Measurements from ENCODE around the gene DOCK1.

Gene DOCK1

GRCh38 chr10:127357265-127357664 is 452.0 kb downstream of the DOCK1 start:
- no peaks in the 10 kb centered on the region for H3K36me3 ChIP-seq (ENCODE audit: insufficient read depth)
- no peak overlapping the region for H3K4me3 ChIP-seq (IDR thresholded peaks at IDR 0.05; ENCODE audit: insufficient read depth, low read depth, low read length)
- no peaks in the 10 kb centered on the region for H3K27me3 ChIP-seq (ENCODE audit: insufficient read depth, low read depth)
- H3K27ac ChIP-seq = no peak overlapping the region
- no peak for TF ChIP-seq CTCF (conservative IDR thresholded peaks at IDR 0.05; ENCODE audit: low read depth, low read length)
- H3K4me1 ChIP-seq (ENCODE audit: low read depth, poor library complexity, severe bottlenecking) = no peaks in the 10 kb centered on the region
- H3K4me2 ChIP-seq = no peak overlapping the region
- no peaks in the 10 kb centered on the region for H4K20me1 ChIP-seq (ENCODE audit: insufficient read depth)
- H3K9ac ChIP-seq = no peak overlapping the region
- no peak overlapping the region for H2AFZ ChIP-seq (ENCODE audit: low read depth)
- H3K79me2 ChIP-seq (ENCODE audit: insufficient read depth, low read depth) = no peaks in the 10 kb centered on the region

- Histone ChIP-seq H2AFZ (ENCODE audit: low read depth) (no peak overlapping the region), H3K9ac (no peak overlapping the region), H3K79me2 (ENCODE audit: insufficient read depth, low read depth) (no peaks in the 10 kb centered on the region), H3K27ac (no peak overlapping the region), H3K4me2 (no peak overlapping the region), H3K4me3 (IDR thresholded peaks at IDR 0.05; ENCODE audit: insufficient read depth, low read depth, low read length) (no peak overlapping the region), H4K20me1 (ENCODE audit: insufficient read depth) (no peaks in the 10 kb centered on the region), H3K27me3 (ENCODE audit: insufficient read depth, low read depth) (no peaks in the 10 kb centered on the region), H3K36me3 (ENCODE audit: insufficient read depth) (no peaks in the 10 kb centered on the region), H3K4me1 (ENCODE audit: low read depth, poor library complexity, severe bottlenecking) (no peaks in the 10 kb centered on the region)
- TF ChIP-seq CTCF (conservative IDR thresholded peaks at IDR 0.05; ENCODE audit: low read depth, low read length) = no peak
Measured at GRCh38 chr10:127358337-127358736, 453.1 kb downstream of the DOCK1 start.

- TF ChIP-seq CTCF (conservative IDR thresholded peaks at IDR 0.05; ENCODE audit: low read depth, low read length) = no peak
- Histone ChIP-seq H4K20me1 (ENCODE audit: insufficient read depth) (no peaks in the 10 kb centered on the region), H2AFZ (ENCODE audit: low read depth) (no peak overlapping the region), H3K4me1 (ENCODE audit: low read depth, poor library complexity, severe bottlenecking) (no peaks in the 10 kb centered on the region), H3K4me3 (IDR thresholded peaks at IDR 0.05; ENCODE audit: insufficient read depth, low read depth, low read length) (no peak overlapping the region), H3K27me3 (ENCODE audit: insufficient read depth, low read depth) (no peaks in the 10 kb centered on the region), H3K4me2 (no peak overlapping the region), H3K27ac (no peak overlapping the region), H3K9ac (no peak overlapping the region), H3K36me3 (ENCODE audit: insufficient read depth) (no peaks in the 10 kb centered on the region), H3K79me2 (ENCODE audit: insufficient read depth, low read depth) (no peaks in the 10 kb centered on the region)
Measured at GRCh38 chr10:127364034-127364433, 458.8 kb downstream of the DOCK1 start.

- Histone ChIP-seq H3K27ac (no peak overlapping the region), H3K79me2 (ENCODE audit: insufficient read depth, low read depth) (no peaks in the 10 kb centered on the region), H3K4me3 (IDR thresholded peaks at IDR 0.05; ENCODE audit: insufficient read depth, low read depth, low read length) (no peak overlapping the region), H4K20me1 (ENCODE audit: insufficient read depth) (no peaks in the 10 kb centered on the region), H3K9ac (no peak overlapping the region), H3K36me3 (ENCODE audit: insufficient read depth) (no peaks in the 10 kb centered on the region), H3K27me3 (ENCODE audit: insufficient read depth, low read depth) (no peaks in the 10 kb centered on the region), H3K4me2 (no peak overlapping the region), H3K4me1 (ENCODE audit: low read depth, poor library complexity, severe bottlenecking) (no peaks in the 10 kb centered on the region), H2AFZ (ENCODE audit: low read depth) (no peak overlapping the region)
- no peak for TF ChIP-seq CTCF (conservative IDR thresholded peaks at IDR 0.05; ENCODE audit: low read depth, low read length)
Measured at GRCh38 chr10:127368101-127368500, 462.9 kb downstream of the DOCK1 start.

All from KMS-11 (cell line).